HG02571 (cell line): Measurements from ENCODE around the gene ZBTB20.
"Not testable (repeated sequence)": the region's sequence is repeated elsewhere in the genome, so short reads cannot be mapped to it uniquely, and the experiment has no call there.

Experiments used
- ATAC-seq: cut with Tn5 transposase; IDR thresholded peaks from one replicate; pipeline ENCODE4 v1.9.1; 2021; ENCODE audit warnings: mild to moderate bottlenecking, moderate library complexity; ENCODE audit not compliant: unreplicated experiment

Gene ZBTB20

DNA sequence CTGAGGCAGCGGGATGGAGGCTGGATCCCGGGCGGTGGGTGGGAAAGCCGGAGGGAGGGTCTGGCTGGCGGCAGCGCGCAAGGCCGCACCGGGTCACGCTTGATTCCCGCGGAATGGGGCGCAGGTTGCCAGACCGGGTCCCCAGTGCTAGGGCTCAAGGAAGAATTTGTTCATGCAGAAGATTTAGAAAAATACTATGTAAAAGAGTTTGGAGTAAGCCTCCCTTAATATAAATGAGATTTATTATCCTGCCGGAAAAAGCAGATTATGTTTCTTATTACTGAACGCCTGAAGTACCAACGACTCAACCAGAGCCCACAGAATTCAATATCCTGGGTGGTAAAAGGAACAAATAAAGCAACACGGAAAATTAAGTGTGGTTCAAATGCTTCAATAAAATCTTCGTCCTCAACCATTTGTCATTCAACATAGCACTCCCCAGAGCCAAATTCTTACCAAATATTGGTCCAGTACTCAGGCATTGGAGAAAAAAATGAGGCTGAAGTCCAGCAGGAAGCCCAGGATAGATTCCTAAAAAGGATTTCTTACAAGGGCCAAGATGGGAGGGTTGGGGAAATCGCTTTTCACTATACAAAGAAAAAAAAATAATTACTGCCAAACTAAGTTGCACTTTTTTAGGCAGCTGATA, 1.2 kb upstream of the ZBTB20 start:
- peak; percentile 0 for ATAC-seq

DNA sequence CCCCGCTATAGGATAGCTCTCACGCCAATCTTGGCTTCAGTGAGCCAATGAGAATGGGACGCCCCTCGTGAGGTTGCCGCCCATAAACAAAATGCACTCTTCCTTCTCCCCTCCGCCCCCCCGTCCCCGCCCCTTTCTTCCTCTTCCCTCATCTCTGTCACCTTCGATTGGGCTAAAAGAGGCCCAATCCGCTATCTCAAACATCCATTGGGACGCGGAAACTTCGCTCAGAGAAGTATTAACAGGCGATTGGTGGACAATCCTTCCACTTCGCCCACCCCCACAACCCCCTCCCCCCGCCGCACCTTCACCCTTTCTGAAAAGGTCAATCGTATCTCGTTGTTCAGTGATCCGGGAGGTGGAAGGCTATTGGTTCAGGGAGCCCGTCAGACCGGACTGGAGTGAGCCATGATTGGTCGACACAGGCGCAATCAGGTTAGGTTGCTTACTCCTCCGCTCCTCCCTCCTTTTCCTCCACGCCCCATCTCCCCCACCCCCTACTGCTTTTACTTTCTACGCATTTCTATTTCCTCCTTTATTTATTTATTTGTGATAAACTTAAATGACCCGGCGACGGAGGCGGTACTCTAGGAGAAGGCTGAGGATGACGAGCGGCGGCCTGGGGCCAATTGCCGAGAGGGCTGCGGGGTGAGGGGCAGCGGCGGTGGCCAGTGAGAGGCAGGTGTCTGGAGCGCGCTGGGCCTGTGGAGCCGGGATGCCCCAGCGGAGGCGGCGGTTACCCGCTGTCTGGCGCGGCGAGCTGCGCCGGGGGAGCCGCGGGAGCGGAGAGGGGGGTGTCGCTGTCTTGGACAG, 447 bp upstream of the ZBTB20 start:
- ATAC-seq, result peak; percentile 83

DNA sequence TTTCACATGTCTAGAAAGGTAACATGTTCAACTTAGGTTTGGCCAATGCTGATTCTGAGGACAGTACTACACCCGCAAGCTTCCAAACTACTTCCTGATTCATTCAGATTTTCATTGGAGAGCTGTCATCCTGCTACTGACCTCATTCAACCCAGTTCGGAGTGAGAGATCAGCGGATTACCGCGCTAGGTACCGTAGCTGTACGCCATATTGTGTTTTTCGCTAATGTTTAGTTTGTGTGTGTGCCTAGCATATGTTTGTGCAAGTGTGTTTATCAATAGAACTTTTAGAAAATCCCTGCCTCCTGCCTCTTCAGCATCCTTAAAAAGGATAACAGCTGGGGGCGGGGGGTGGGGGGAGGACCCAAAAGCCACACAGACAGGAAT, 1.1 kb downstream of the ZBTB20 start:
- no peak for ATAC-seq

DNA sequence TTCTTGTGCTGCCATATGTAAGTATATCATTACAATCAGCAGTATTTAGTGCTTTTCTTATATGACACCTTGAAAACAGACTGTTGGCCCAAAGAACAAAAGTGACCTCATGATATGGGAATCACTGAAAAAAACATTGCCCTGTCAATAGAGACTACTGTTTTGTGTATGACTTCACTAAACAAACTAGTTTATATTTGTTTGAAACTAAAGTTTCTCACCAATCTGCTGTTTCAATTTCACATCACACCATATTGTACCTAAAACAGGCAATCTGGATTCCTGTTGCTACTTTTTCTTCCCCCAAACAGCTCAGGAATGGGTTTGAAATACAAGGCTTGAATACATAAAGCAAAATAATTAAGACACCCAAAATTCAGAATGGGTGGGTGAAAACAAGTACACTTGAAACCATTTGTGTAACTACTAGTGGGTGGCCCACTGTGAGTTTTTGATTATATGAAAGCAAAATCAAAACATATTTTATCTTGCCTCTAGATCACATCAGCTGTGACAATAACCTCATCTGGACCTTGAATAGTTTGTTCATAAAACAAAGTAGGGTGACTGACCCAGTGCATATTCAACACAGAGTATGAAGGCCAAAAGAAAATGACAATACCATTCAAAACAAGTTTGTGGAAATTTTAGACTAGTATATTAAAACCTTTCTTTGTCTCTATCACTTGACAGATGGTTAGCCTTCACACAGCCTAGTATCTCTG, 5.9 kb downstream of the ZBTB20 start:
- peak; percentile 62 for ATAC-seq

DNA sequence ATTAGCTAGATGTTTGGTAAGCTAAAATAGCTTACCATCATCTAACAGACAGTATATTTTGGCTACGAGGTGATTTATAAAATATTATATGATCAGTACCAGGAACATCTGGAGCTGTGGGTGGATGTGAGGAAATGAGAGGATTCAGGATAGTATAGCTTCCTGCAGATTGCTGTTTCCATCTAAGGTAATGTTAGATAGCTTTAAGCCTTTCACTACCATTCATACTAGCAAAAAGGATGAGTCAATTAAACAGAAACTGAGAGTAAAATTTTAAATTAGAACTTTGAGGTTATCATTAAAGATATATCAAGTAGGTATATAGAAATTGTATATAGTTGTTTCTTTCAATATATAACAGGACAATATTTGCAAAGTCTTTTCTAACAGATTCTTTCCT, 8.0 kb downstream of the ZBTB20 start:
- no peak for ATAC-seq

DNA sequence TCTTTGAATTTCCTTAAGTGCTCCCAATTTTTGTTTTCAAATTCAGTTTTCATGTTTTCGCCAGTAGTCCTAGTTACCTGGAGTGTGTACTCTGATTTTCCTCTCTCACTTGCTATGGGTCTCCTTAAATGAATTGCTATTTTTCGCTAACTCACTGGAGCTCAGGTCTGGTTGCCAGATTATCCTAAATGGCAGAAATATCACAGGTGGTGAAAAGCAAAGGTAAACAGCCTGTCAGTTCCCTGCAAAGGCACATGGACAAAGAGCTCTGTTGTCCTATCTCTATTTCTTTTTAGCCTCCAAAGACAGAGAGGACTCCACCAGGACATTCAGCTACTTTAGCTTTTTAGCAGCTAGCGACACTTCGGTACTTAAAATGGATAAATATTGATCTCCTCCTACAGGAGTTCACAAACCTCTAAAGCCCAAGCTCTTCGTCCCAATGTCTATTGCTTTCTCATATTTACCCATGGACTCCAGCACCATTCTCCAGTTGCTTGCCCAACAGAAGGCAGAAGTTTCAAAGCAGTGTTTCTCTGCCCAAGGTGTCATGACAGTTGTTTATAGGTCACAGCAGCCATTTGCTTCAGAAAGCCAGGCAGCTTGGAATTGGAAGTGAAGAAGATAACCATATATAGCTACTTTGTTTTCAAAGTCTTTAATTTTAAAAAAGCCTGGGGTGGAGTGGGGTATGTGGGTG, 12.3 kb downstream of the ZBTB20 start:
- no peak for ATAC-seq

DNA sequence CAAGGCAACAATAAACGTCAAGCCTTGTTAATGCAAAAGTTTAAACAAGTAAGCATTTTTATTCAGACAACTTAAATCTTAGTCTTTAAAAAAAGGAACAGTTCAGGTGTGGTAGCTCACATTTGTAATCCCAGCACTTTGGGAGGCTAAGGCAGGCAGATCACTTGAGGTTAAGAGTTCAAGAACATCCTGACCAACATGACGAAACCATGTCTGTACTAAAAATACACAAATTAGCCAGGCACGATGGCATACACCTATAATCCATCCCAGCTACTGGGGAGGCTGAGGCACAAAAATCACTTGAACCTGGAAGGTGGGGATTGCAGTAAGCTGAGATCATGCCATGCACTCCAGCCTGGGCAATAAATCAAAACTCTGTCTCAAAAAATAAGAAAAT, 19.9 kb downstream of the ZBTB20 start:
- no peak for ATAC-seq

DNA sequence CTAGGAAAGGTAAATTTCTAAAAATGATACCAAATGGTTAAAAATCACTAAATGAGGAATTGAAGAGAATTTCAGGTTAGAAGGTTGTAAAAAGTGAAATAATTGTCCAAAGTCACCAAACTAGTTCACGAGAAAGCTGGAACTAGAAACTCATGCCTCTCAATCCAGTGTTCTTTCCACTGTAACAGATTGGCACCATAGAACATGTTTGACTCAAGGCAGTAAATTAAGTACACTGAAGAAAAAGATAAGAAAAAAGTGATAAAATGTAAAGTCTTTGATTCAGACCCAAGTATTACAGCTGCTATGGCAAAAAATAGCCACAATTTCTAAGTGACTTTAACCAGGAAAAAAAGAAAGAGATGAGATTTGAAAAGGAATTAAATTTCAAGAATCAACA, 26.5 kb downstream of the ZBTB20 start:
- no peak for ATAC-seq

DNA sequence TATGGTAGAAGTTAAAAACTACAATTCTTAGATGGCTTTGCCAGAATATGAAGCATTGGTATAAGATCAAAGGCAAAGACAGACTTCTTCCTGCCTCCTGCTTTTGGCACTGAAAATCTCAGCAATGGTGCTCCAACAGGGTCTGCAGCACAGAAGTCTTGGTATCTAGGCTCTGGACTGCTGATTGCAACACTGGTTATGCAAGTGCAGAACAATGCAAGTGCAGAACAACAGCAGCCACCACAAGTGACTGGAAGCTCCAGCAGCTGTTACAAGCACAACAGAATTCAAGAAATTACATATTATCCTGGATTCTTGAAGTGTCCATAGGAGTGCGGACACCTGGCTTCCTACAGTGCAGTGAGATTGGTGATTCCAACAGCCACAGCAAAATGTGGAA, 33.7 kb downstream of the ZBTB20 start:
- ATAC-seq, result no peak

DNA sequence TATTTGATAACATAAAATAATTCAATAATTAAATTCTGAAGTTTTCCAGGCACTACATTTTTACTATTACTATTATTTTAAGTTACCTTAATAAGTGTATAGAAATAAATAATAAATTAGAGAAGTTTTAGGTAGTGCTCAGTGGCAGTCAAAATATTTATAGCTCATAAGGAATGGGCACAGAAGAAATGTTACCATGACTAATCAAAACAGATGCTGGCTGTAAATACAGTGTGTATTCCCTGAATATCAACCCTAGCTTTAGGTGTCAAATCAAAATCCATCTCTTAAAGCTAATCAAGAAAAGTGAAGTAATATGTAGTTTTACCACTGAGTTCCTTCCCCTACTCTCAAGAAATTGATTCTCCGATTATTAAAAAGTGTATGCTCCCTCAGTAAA, 35.5 kb downstream of the ZBTB20 start:
- no peak for ATAC-seq

DNA sequence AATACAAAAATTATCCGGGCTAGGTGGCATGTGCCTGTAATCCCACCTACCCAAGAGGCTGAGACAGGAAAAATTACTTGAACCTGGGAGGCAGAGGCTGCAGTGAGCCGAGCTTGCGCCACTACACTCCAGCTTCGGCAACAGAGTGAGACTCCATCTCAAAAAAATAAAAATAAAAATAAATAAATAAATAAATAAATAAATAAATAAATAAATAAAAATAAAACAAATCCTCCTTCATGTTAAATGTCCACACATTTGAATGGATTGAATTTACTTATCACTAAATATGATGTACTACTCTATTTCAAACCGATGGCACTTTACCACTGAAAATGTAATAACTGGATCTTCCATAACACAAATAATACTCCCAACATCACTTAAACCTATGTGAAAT, 36.3 kb downstream of the ZBTB20 start:
- no peak for ATAC-seq

DNA sequence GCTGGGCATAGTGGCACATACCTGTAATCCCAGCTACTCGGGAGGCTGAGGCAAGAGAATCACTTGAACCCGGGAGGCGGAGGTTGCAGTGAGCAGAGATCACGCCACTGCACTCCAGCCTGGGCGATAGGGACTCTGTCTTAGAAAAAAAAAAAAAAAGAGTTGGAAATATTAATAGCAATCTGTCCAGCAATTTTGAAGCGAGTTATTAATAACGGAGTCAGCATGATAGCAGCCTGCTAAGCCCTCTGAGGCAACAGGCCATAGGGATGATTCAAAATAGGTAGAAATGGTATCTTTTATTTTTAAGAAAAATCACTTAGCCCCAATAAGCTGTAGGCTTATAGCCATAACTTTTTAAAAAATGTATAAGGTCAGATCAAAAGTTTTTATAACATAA, 37.0 kb downstream of the ZBTB20 start:
- not testable (repeated sequence) for ATAC-seq

DNA sequence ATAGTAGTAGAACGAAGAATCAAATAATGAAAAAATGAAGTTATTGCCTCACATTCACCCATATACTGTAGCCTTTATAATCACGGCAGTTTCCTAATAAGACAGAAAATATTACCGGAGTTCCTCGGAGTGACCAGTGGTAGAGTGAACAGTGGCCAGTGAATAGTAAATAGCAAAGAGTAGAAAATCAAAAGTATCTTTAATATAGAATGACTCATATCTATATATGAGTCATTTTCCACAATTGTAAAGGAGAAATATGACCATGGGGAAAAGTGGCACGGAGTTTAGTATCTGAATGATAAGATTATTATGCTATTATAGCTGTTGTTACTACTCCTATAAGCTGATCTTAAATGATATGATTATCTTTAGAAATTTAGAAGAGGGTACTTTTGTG, 38.5 kb downstream of the ZBTB20 start:
- ATAC-seq, result no peak

DNA sequence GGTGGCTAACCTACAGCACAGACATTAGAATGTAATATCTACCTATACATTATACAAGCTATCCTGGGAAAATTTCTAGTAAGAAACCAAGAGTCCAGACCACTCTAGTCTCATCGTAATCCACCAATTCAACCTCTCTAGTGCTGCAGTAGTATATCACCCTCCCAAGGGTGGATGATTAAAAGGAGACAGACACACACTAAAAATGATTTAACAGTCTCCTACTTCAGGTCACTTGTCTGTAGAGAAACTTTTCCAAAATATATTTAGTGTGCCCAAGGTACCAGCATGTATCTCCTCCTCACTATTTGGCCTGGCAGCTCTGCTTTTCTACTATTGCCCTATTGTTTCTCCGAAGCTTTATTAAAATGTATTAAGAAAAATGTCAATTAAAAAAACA, 45.0 kb downstream of the ZBTB20 start:
- ATAC-seq, result no peak

DNA sequence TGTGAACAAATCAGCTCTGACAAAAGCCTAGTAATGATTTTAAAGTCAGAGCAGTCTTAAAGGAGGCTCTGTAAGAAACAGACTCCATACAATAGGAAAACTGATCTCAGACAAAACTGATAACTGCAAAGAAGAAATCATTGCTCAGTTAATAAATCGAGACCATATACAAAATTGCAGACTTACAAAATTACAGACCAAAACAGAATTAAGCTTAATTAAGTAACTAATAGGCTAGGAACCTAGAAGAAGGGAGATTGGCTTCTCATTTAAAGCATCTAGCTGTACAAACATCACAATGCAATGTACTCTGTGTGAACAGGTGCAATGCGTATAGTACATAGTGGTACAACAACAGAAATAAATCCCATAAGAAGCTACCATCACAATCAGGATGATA, 46.3 kb downstream of the ZBTB20 start:
- no peak for ATAC-seq

DNA sequence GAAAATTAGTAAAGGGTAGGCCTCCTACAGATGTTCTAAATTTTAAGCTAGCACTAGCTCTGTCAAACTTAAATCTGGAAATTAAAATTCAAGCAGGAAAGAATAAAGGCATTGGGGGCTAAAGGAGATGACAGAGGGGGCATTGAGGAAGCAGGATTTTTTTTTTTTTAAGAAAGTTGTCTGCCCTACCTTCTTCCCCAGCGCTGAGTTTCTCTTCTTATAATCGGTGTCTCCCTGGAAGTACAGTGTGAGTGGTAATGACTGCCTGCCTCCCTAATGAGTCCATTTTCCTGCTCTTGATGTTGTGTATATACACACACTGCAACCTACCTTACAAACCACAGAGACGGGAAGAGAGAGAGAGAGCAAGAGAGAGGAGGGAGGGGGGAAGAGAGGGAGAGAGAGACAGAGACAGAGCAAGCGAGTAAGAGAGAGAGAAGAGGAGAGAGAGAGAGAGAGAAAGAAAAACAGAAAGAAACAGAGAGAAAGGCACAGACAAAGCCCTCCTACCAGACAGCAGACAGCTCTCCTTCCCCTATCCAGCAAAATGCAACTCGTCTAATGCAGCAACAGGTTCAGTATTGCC, 47.0 kb downstream of the ZBTB20 start:
- ATAC-seq, result peak; percentile 63

DNA sequence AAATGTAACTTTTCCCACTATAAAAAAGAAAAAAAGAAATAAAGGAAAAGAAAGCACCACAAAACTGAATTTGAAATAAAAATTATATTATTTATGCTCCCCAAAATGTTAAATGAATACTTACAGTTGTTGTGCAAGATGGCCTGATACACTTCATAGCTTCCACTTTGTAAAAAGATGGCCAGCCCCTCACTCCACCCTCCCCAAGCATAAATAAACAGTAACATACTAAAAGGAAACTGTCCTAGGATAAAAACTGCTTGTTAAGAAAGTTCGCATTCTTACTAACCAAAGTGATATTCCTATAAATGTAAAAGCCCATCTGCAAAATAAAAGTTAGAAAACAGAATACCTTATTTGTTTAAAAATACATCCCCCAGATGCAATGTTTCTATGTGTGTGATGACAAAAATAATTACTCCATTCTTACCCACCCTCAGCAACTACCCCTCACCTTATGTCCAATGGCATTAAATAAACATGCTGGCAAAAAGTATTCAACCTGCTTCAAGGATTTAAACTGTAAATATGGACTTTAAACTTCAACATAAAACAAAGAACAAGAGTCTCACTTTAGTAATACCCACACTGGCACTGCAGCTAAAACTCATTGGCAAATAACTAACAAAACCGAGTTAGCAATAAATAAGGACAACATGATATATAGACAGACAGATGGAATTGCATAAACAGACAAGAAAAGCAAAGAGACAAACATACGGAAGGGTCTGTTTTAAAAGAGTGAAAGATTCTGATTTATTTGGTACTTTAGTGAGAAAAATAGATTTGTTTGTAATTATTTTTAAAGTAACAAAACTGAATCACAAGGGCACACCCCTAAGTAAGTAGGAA, 47.7 kb downstream of the ZBTB20 start:
- ATAC-seq, result no peak

DNA sequence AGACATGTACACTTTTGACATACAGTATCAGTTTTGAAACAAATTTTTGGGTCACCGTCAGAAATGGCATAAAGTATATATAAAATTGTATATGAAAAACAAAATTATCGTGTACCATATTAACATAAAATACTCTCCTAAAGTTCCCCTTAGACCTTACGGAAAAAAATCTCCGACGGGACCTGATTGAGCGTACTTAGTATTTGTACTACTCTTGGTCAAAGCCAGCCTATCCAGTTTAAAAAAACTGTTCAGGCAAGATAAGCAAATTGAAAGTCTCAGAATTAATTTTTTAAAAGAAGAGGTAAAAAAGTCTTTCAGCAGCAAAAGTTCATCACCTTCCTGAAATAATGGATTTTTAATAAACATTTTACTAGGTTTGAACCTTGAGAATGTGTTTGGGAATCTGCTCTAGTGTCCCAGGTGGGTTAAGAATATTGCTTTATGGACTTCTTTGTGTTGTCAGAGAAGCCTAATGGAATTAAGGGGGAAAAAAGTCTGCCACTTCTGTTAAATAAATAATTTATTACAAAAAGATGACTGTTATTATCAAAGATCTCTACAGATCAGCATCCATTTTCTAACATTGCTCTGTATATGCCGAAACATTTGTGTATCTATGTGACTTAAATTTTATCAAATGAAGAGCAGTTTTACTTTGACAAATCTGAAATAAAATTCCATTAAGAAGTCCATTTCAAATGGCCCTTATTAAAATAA, 48.6 kb downstream of the ZBTB20 start:
- no peak for ATAC-seq

DNA sequence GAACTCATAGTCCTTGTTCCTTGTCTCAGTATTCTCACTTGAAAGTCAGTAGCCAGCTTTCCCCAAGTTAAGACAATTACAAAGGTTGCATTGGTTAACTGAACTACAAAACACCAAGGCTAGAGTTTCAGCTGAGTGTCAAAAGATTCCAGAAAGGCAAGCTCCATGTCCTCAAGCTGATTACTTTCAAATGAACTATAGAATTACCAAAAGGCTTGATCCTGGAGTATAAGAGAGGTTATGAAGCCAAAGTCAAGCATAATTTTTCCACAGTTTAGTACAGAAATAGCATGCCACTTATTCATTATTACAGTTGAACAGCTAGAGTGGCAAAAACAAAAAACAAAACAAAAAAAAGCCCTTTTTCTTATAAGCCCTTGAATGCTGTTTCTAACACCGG, 51.9 kb downstream of the ZBTB20 start:
- ATAC-seq, result no peak
